K562 (cell line): Measurements from ENCODE around the gene CREB5. TPM values are rescaled to one million over a fixed set of nuclear protein-coding genes. Genes with fewer than 3 reads are reported as not detected.

Experiments used
- ATAC-seq: fragments of 200-7000 bp; cut with Tn5 transposase; 3 replicates; pipeline ENCODE4 v1.9.1; 2020; ENCODE audit warnings: moderate library complexity
- BruUV-seq: library from RNA; stranded (reverse); fragments of 400-500 nt; replicated peaks from 2 replicates; lab custom pipeline; 2021; lab: Mats Ljungman, UMichigan
- CTCF ChIA-PET: fragments of 300-600 bp; formaldehyde crosslinking; extraction: SDS; loops from one replicate; lab custom pipeline; 2021; ENCODE audit warnings: low intra/inter-chr PET ratio; lab: Yijun Ruan, JAX
- POLR2A ChIA-PET: fragments of 300-600, 350-650 bp; sonication (Branson Sonifier 250); formaldehyde crosslinking; extraction: SDS; loops from one replicate; lab custom pipeline; 2021; ENCODE audit warnings: antibody characterized with exemption, inconsistent platforms; lab: Yijun Ruan, JAX
- DNase-seq, 4 experiments: peaks; one replicate each; pipeline versions ENCODE4 v3.0.0 to v3.0.0-alpha.2; 2011 to 2018; ENCODE audit warnings: low spot score in 3 of 4, mixed read lengths in 3 of 4; ENCODE audit errors: extremely low read depth in 1 of 4
- FAIRE-seq: peaks from 2 replicates; lab custom pipeline; 2011; peaks lifted over from hg19 to GRCh38; lab: Jason Lieb, UNC
- H2AFZ ChIP-seq: 2 replicates; pipeline ENCODE4 v1.6.0; 2011; ENCODE audit warnings: low read depth, low read length, control low read depth, inconsistent platforms
- H3K27ac ChIP-seq: fragments of 200-600 bp; 3 replicates; pipeline ENCODE4 v1.8.0; 2011; ENCODE audit warnings: low read depth, mild to moderate bottlenecking, control low read depth, inconsistent platforms, low read length, moderate library complexity, mixed read lengths; ENCODE audit errors: extremely low read depth
- H3K27me3 ChIP-seq, 2 experiments: fragments of 300-600 bp in 1 of 2; 2 replicates in 1 of 2; 3 replicates in 1 of 2; pipeline versions ENCODE4 v1.6.0 to v1.8.0; 2011; ENCODE audit warnings: inconsistent platforms in 2 of 2, low read length in 2 of 2, mild to moderate bottlenecking in 1 of 2, mixed read lengths in 1 of 2, moderate library complexity in 1 of 2; ENCODE audit not compliant: control insufficient read depth in 2 of 2, insufficient read depth in 2 of 2
- H3K36me3 ChIP-seq: fragments of 300-600 bp; 3 replicates; pipeline ENCODE4 v1.8.0; 2011; ENCODE audit warnings: mild to moderate bottlenecking, low read length, inconsistent platforms; ENCODE audit not compliant: control insufficient read depth, insufficient read depth
- H3K4me1 ChIP-seq, 2 experiments: fragments of 200-600 bp in 1 of 2; replicated peaks in 1 of 2; 2 replicates in 1 of 2; 3 replicates in 1 of 2; pipeline versions ENCODE4 v1.5.1 to v1.8.0; 2011; ENCODE audit warnings: inconsistent platforms in 2 of 2, low read length in 2 of 2, mild to moderate bottlenecking in 1 of 2, mixed read lengths in 1 of 2, moderate library complexity in 1 of 2; ENCODE audit not compliant: control insufficient read depth in 2 of 2, insufficient read depth in 2 of 2
- H3K4me2 ChIP-seq: 2 replicates; pipeline ENCODE4 v1.6.1; 2011; ENCODE audit warnings: low read length, control low read depth, inconsistent platforms, mixed read lengths; ENCODE audit not compliant: insufficient read depth
- H3K4me3 ChIP-seq: fragments of 200-600 bp; sonication (generic), shearing (Covaris generic); 2 replicates; pipeline ENCODE4 v1.5.1; 2016; ENCODE audit warnings: control low read depth, inconsistent platforms
- H3K79me2 ChIP-seq: fragments of 200-600 bp; 3 replicates; pipeline ENCODE4 v1.8.0; 2011; ENCODE audit warnings: low read length, inconsistent platforms; ENCODE audit not compliant: control insufficient read depth, insufficient read depth
- H3K9ac ChIP-seq, 2 experiments: 2 replicates each; pipeline versions ENCODE4 v1.6.0 to v1.6.1; 2011; ENCODE audit warnings: low read depth in 2 of 2, low read length in 2 of 2, control low read depth in 1 of 2, inconsistent platforms in 1 of 2, mild to moderate bottlenecking in 1 of 2, mixed read lengths in 1 of 2; ENCODE audit not compliant: insufficient read depth in 1 of 2
- H3K9me1 ChIP-seq: one replicate; pipeline ENCODE4 v1.6.0; 2011; ENCODE audit warnings: inconsistent platforms, mild to moderate bottlenecking, low read length, moderate library complexity; ENCODE audit not compliant: control insufficient read depth, insufficient read depth
- H3K9me3 ChIP-seq: replicated peaks from 2 replicates; pipeline ENCODE4 v1.5.1; 2011; ENCODE audit warnings: low read depth, low read length, inconsistent platforms; ENCODE audit not compliant: control insufficient read depth, insufficient read depth
- H4K20me1 ChIP-seq: replicated peaks from 2 replicates; pipeline ENCODE4 v1.6.1; 2011; ENCODE audit warnings: low read length, inconsistent platforms, mixed read lengths; ENCODE audit not compliant: control insufficient read depth, insufficient read depth
- CREM ChIP-seq: IDR thresholded peaks from 2 replicates; pipeline ENCODE4 v1.6.1; 2014; ENCODE audit warnings: antibody characterized with exemption, low read depth
- EP300 ChIP-seq: IDR thresholded peaks from 2 replicates; pipeline ENCODE4 v1.6.1; 2012; ENCODE audit warnings: low read length, improper control_type of control experiment
- FOXP1 ChIP-seq: sonication (generic); formaldehyde crosslinking; IDR thresholded peaks from 2 replicates; pipeline ENCODE4 v1.8.0; 2022; ENCODE audit warnings: mild to moderate bottlenecking, missing genetic modification reagents
- HNRNPLL ChIP-seq: fragments of 200-400 bp; formaldehyde crosslinking; IDR thresholded peaks from 2 replicates; pipeline ENCODE4 v1.6.1; 2017; ENCODE audit warnings: low read length, low read depth, mild to moderate bottlenecking; ENCODE audit not compliant: poor library complexity, severe bottlenecking
- HNRNPUL1 ChIP-seq: fragments of 200-400 bp; formaldehyde crosslinking; IDR thresholded peaks from 2 replicates; pipeline ENCODE4 v1.6.1; 2017; ENCODE audit warnings: low read length
- HSF4 ChIP-seq: fragments of 250-450 bp; sonication (Bioruptor Pico); IDR thresholded peaks from 2 replicates; pipeline ENCODE4 v2.1.2; 2022; ENCODE audit warnings: mild to moderate bottlenecking, moderate library complexity, borderline replicate concordance
- MCM7 ChIP-seq, 2 experiments: fragments of 450-650 bp; IDR thresholded peaks; 2 replicates each; pipeline ENCODE4 v1.6.1; 2016 to 2018
- MYC ChIP-seq, 2 experiments: fragments of 250-450 bp in 1 of 2; sonication (Bioruptor Pico) in 1 of 2; IDR thresholded peaks; 2 replicates each; pipeline versions ENCODE4 v1.5.1 to v1.6.1; 2012 to 2021; ENCODE audit warnings: low read depth in 2 of 2, borderline replicate concordance in 1 of 2, improper control_type of control experiment in 1 of 2, low read length in 1 of 2, mild to moderate bottlenecking in 1 of 2, moderate library complexity in 1 of 2
- NFYB ChIP-seq: IDR thresholded peaks from 2 replicates; pipeline ENCODE4 v1.6.1; 2011; ENCODE audit warnings: mild to moderate bottlenecking, moderate library complexity; ENCODE audit not compliant: insufficient read length; ENCODE audit errors: extremely low read depth
- POLR3G ChIP-seq: IDR thresholded peaks from 2 replicates; pipeline ENCODE4 v1.6.1; 2011; ENCODE audit not compliant: insufficient read length, insufficient replicate concordance; ENCODE audit errors: extremely low read depth
- RBM15 ChIP-seq: fragments of 200-400 bp; formaldehyde crosslinking; IDR thresholded peaks from 2 replicates; pipeline ENCODE4 v1.6.1; 2018; ENCODE audit warnings: mild to moderate bottlenecking, low read length, moderate library complexity; ENCODE audit not compliant: insufficient read depth
- ZFP36 ChIP-seq: fragments of 150-350 bp; IDR thresholded peaks from 2 replicates; pipeline ENCODE4 v1.6.1; 2018; ENCODE audit warnings: low read length, low read depth; ENCODE audit not compliant: partially characterized antibody
- ZNF184 ChIP-seq: sonication (generic); formaldehyde crosslinking; IDR thresholded peaks from 2 replicates; pipeline ENCODE4 v1.5.0; 2020; ENCODE audit warnings: missing genetic modification reagents
- WGBS: fragments of 100-300 bp; shearing (Covaris generic); methylation state at CpG from one replicate; pipeline ENCODE4 v1.1.6; 2016; ENCODE audit warnings: low coverage, mixed read lengths; ENCODE audit not compliant: insufficient coverage; ENCODE audit errors: missing lambda C conversion rate; 5-methylcytosine and 5-hydroxymethylcytosine counted together
- in situ Hi-C: fragments of 300-500 bp; cut with MboI; formaldehyde crosslinking; loops from 4 replicates; pipeline ENCODE4 v1.15.0; 2018; ENCODE audit warnings: inconsistent platforms, mixed read lengths
- intact Hi-C: fragments of 100-400 bp; cut with micrococcal nuclease; formaldehyde crosslinking; loops from 2 replicates; pipeline ENCODE4 v1.14.2; 2022
- polyA plus RNA-seq, 8 experiments: library from polyadenylated mRNA; depleted of rRNA in 4 of 8; stranded (reverse) in 5 of 8; unstranded in 3 of 8; fragments of >200 nt; fragmentation: Nextera tagmentation in 2 of 8; fragmentation: Illumina TruSeq in 1 of 8; extraction: Ambion mirVana in 2 of 8; extraction: Trizol in 1 of 8; gene quantifications; 2 replicates each; pipeline versions ENCODE4 v1.2.1 to v1.2.3, GENCODE V29; 2011 to 2014; ENCODE audit warnings: inconsistent platforms in 1 of 8, missing spikeins in 1 of 8
- total RNA-seq, 7 experiments: library from RNA; depleted of rRNA in 6 of 7; stranded (reverse); fragments of >200 nt in 6 of 7; fragmentation: Illumina TruSeq in 2 of 7; extraction: Trizol in 2 of 7; gene quantifications; 2 replicates each; pipeline versions ENCODE4 v1.2.1 to v1.2.3, GENCODE V29; 2011 to 2021; ENCODE audit warnings: low replicate concordance in 1 of 7

CREB5 gene
- total and polyA plus RNA-seq, 9 of the 15 experiments (the other 6 are each of a cell fraction or from before 2014, with no cell fraction given) = 0.33 to 6.4 (median 1.8) TPM

DNA sequence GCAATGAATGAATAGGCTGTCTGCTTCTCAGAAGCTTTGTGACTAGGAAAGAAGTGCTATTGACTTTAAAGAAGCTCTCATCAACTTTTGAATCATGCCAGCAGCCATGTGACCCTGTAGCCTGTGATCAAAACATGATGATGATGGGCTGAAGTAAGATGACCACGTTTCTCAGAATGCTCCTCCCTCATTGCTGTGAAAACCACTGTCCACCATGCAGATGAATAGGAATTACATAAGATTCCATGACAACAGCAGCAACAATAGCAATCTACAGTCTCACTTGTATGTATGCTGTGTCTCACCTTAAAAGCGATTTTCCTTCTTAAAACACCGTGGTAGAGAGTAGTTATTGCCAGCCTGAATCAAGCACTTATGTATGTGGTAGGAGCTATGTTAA lies 317.4 kb downstream of the CREB5 start:
- intact Hi-C loops = no loop called here
- Histone ChIP-seq H3K4me2 (no peak overlapping the region), H3K36me3 (no peaks in the 10 kb centered on the region), H3K9ac (no peak overlapping the region), H2AFZ (no peak overlapping the region), H3K4me1 (no peaks in the 10 kb centered on the region), H3K27ac (no peak overlapping the region), H3K9me1 (no peaks in the 10 kb centered on the region), H4K20me1 (no peaks in the 10 kb centered on the region), H3K4me3 (no peak overlapping the region), H3K9me3 (no peaks in the 10 kb centered on the region)
- ChIA-PET POLR2A (interaction anchor here (0.6 kb wide), 1 partner anchor 103 kb away, joined by 3 read pairs; no protein-coding TSS in a partner anchor), CTCF (no interaction called here)
- BruUV-seq = no TSS peak
- TF ChIP-seq EP300 (no peak), HNRNPLL (no peak)
- TF ChIP-seq, all 486 proteins: peak for 0
- 0% methylated on average over 3 of the region's 3 CpGs for WGBS
- FAIRE-seq (no peak), DNase-seq (no peak), ATAC-seq (no peak)
- in situ Hi-C loops = no loop called here
- peaks cover 0 to 4% of the 10 kb centered on the region in 2 experiments; a peak in 2 of 5 replicates for H3K27me3 ChIP-seq
- no peaks in the 10 kb centered on the region for H3K79me2 ChIP-seq

DNA sequence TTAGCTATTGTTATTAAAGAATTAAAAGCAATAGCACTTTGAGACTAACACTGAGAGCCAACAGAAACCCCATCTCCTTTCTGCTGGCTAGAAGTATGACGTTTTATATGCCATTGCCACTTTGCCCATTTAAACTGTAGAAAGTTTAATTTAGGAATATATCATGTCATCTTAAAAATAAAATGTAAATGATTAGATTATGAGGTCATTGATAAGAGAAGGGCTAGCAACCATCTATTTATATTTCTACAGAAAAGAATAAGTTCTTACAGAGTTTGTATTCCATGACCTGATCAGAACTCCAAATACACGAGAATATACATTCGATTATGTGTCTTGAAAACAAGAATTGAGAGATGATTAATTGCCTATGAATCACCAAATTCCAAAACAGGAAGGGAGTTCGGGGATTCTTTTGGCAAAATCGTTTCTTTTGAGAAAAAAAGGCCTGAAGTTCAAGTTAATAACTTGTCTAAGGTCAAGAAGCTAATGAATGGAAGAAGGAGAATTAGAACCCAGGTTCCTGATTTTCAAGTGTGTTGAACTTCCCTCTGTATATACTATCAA lies 318.9 kb downstream of the CREB5 start:
- ChIA-PET POLR2A (no interaction called here), CTCF (no interaction called here)
- no peak overlapping the region for H3K9ac ChIP-seq
- peaks cover 0 to 5% of the 10 kb centered on the region in 2 experiments; a peak in 3 of 5 replicates for H3K27me3 ChIP-seq
- no peaks in the 10 kb centered on the region for H3K36me3 ChIP-seq
- FAIRE-seq = no peak
- no peak overlapping the region for H3K27ac ChIP-seq
- no peaks in the 10 kb centered on the region for H3K9me1 ChIP-seq
- ATAC-seq = no peak
- H2AFZ ChIP-seq = no peak overlapping the region
- no peaks in the 10 kb centered on the region for H3K79me2 ChIP-seq
- TF ChIP-seq POLR3G = no peak
- no peak for TF ChIP-seq NFYB
- no peak for TF ChIP-seq CREM
- no peak for TF ChIP-seq ZFP36
- no peak for TF ChIP-seq FOXP1 (CRISPR knock-in tag)
- no peak for TF ChIP-seq HNRNPUL1
- TF ChIP-seq ZNF184 (CRISPR knock-in tag) = no peak
- TF ChIP-seq MYC (IDR thresholded peaks at IDR 0.05; ENCODE audit: low read depth, low read length) = no peak
- TF ChIP-seq MYC (CRISPR knock-in tag; IDR thresholded peaks at IDR 0.05; ENCODE audit: borderline replicate concordance, low read depth) = no peak
- no peak for TF ChIP-seq HSF4 (CRISPR knock-in tag)
- TF ChIP-seq MCM7 (IDR thresholded peaks at IDR 0.05) = no peak
- no peak for TF ChIP-seq RBM15
- H3K9me3 ChIP-seq = no peaks in the 10 kb centered on the region
- 4% methylated on average over 5 of the region's 5 CpGs for WGBS
- no peaks in the 10 kb centered on the region for H4K20me1 ChIP-seq
- no peak overlapping the region for H3K4me3 ChIP-seq
- H3K4me1 ChIP-seq = no peaks in the 10 kb centered on the region
- no peak overlapping the region for H3K4me2 ChIP-seq
- DNase-seq = no peak
- no TSS peak for BruUV-seq
- intact Hi-C loops = no loop called here
- in situ Hi-C loops = no loop called here
